HG03520 (cell line): ENCODE results near the gene MICU1.
A peak's percentile ranks its signal among the peaks of the same experiment; 100 is the strongest.
"Not testable (repeated sequence)": the region's sequence is repeated elsewhere in the genome, so short reads cannot be mapped to it uniquely, and the experiment has no call there.

Source experiments
- ATAC-seq: cut with Tn5 transposase; IDR thresholded peaks from one replicate; pipeline ENCODE4 v1.9.1; 2021; ENCODE audit warnings: mild to moderate bottlenecking, moderate library complexity; ENCODE audit not compliant: unreplicated experiment

Gene MICU1

GRCh38 chr10:72353028-72353964 lies 272.6 kb downstream of the MICU1 start:
- ATAC-seq: no peak

- ATAC-seq: no peak
Measured at GRCh38 chr10:72351479-72351878, 274.4 kb downstream of the MICU1 start.

GRCh38 chr10:72349438-72349837 lies 276.4 kb downstream of the MICU1 start:
- no peak for ATAC-seq

- ATAC-seq: no peak
Measured at GRCh38 chr10:72348282-72348681, 277.6 kb downstream of the MICU1 start.

GRCh38 chr10:72346117-72346516 lies 279.8 kb downstream of the MICU1 start:
- ATAC-seq: not testable (repeated sequence)

GRCh38 chr10:72344932-72345331 lies 280.9 kb downstream of the MICU1 start:
- ATAC-seq: no peak

- ATAC-seq: no peak
Measured at GRCh38 chr10:72342911-72343310, 283.0 kb downstream of the MICU1 start.

- ATAC-seq: no peak
Measured at GRCh38 chr10:72340510-72341261, 285.2 kb downstream of the MICU1 start.

- ATAC-seq: no peak
Measured at GRCh38 chr10:72338180-72338579, 287.7 kb downstream of the MICU1 start.

GRCh38 chr10:72337722-72338121 lies 288.2 kb downstream of the MICU1 start:
- no peak for ATAC-seq

- ATAC-seq: no peak
Measured at GRCh38 chr10:72337039-72337629, 288.7 kb downstream of the MICU1 start.

GRCh38 chr10:72336259-72337038 lies 289.4 kb downstream of the MICU1 start:
- ATAC-seq: no peak

GRCh38 chr10:72335394-72336258 lies 290.3 kb downstream of the MICU1 start:
- peak; percentile 24 for ATAC-seq

GRCh38 chr10:72334825-72335393 lies 291.0 kb downstream of the MICU1 start:
- peak; percentile 49 for ATAC-seq

GRCh38 chr10:72334196-72334824 lies 291.6 kb downstream of the MICU1 start:
- ATAC-seq: no peak

GRCh38 chr10:72333112-72334015 lies 292.5 kb downstream of the MICU1 start:
- ATAC-seq: no peak

- no peak for ATAC-seq
Measured at GRCh38 chr10:72332423-72333111, 293.3 kb downstream of the MICU1 start.
